OCI-LY7 (cell line): ENCODE data around the gene EPHB3. TPM values are rescaled to one million over a fixed set of nuclear protein-coding genes. Genes with fewer than 3 reads are reported as not detected.

Experiments used
- BruUV-seq: library from RNA; stranded (reverse); fragments of 400-500 nt; replicated peaks from 2 replicates; lab custom pipeline; 2021; lab: Mats Ljungman, UMichigan
- CTCF ChIA-PET: fragments of 300-600 bp; sonication (Branson Sonifier 250); formaldehyde crosslinking; loops from one replicate; lab custom pipeline; 2022; ENCODE audit warnings: antibody characterized with exemption; ENCODE audit not compliant: unreplicated experiment; lab: Charles Lee
- POLR2A ChIA-PET: fragments of 300-600 bp; sonication (Branson Sonifier 250); formaldehyde crosslinking; loops from one replicate; lab custom pipeline; 2022; ENCODE audit warnings: antibody characterized with exemption; lab: Charles Lee
- DNase-seq: peaks from one replicate; pipeline ENCODE4 v3.0.0-alpha.2; 2015; ENCODE audit warnings: low spot score
- H2AFZ ChIP-seq: fragments of 200-600 bp; sonication (generic), shearing (Covaris generic); 2 replicates; pipeline ENCODE4 v1.6.1; 2014; ENCODE audit warnings: mild to moderate bottlenecking, antibody characterized with exemption, low read length, moderate library complexity
- H3K27ac ChIP-seq: fragments of 200-600 bp; sonication (generic); 2 replicates; pipeline ENCODE4 v1.5.1; 2014; ENCODE audit warnings: mixed run types, low read depth, mild to moderate bottlenecking, moderate library complexity, low read length, inconsistent platforms; ENCODE audit not compliant: poor library complexity, severe bottlenecking
- H3K36me3 ChIP-seq: fragments of 200-600 bp; sonication (generic); 2 replicates; pipeline ENCODE4 v1.6.1; 2014; ENCODE audit warnings: mild to moderate bottlenecking, antibody characterized with exemption, low read length, moderate library complexity, mixed read lengths; ENCODE audit not compliant: insufficient read depth
- H3K4me1 ChIP-seq: fragments of 200-600 bp; sonication (generic); 2 replicates; pipeline ENCODE4 v1.5.1; 2014; ENCODE audit warnings: mild to moderate bottlenecking, low read length; ENCODE audit not compliant: insufficient read depth, poor library complexity, severe bottlenecking
- H3K4me2 ChIP-seq: fragments of 200-600 bp; sonication (generic); 2 replicates; pipeline ENCODE4 v1.6.1; 2014; ENCODE audit warnings: mild to moderate bottlenecking, low read length
- H3K4me3 ChIP-seq: fragments of 200-600 bp; sonication (generic); 2 replicates; pipeline ENCODE4 v1.5.1; 2014; ENCODE audit warnings: mild to moderate bottlenecking, low read depth, low read length; ENCODE audit not compliant: poor library complexity, severe bottlenecking
- H3K79me2 ChIP-seq: fragments of 200-600 bp; sonication (generic); 2 replicates; pipeline ENCODE4 v1.6.1; 2016; ENCODE audit warnings: low read depth, mild to moderate bottlenecking, low read length, moderate library complexity, mixed read lengths; ENCODE audit not compliant: insufficient read depth
- H3K9me2 ChIP-seq: fragments of 200-600 bp; sonication (generic); 2 replicates; pipeline ENCODE4 v1.6.1; 2016; ENCODE audit warnings: mild to moderate bottlenecking, low read length, mixed read lengths; ENCODE audit not compliant: insufficient read depth
- H3K9me3 ChIP-seq: fragments of 200-600 bp; sonication (generic); 2 replicates; pipeline ENCODE4 v1.6.1; 2014; ENCODE audit warnings: mild to moderate bottlenecking, mixed run types, low read length, mixed read lengths
- H4K20me1 ChIP-seq: fragments of 200-600 bp; sonication (generic); 2 replicates; pipeline ENCODE4 v1.6.1; 2014; ENCODE audit warnings: mild to moderate bottlenecking, antibody characterized with exemption, low read length, moderate library complexity, mixed read lengths; ENCODE audit not compliant: insufficient read depth
- EZH2phosphoT487 ChIP-seq: fragments of 200-600 bp; sonication (generic); IDR thresholded peaks from 2 replicates; pipeline ENCODE4 v1.6.1; 2018; ENCODE audit warnings: low read depth, borderline replicate concordance, mild to moderate bottlenecking, mixed run types, antibody characterized with exemption, low read length, moderate library complexity, mixed read lengths
- intact Hi-C: fragments of 100-400 bp; cut with micrococcal nuclease; formaldehyde crosslinking; loops from one replicate; pipeline ENCODE4 v1.10.0; 2022; ENCODE audit not compliant: unreplicated experiment
- total RNA-seq, 2 experiments: library from RNA; depleted of rRNA in 1 of 2; stranded (reverse); fragments of >200 nt in 1 of 2; shearing (Covaris generic) in 1 of 2; gene quantifications; 2 replicates each; pipeline ENCODE4 v1.2.3, GENCODE V29; 2014 to 2022
- TF ChIP-seq, protein P1 (sequence below): fragments of 200-600 bp; sonication (generic); conservative IDR thresholded peaks from 2 replicates; pipeline ENCODE4 v1.5.1; 2014; ENCODE audit warnings: mild to moderate bottlenecking, antibody characterized with exemption, low read length, moderate library complexity, mixed read lengths

EPHB3 gene
- total RNA-seq, 2 experiments from 2014 or later: not detected

DNA sequence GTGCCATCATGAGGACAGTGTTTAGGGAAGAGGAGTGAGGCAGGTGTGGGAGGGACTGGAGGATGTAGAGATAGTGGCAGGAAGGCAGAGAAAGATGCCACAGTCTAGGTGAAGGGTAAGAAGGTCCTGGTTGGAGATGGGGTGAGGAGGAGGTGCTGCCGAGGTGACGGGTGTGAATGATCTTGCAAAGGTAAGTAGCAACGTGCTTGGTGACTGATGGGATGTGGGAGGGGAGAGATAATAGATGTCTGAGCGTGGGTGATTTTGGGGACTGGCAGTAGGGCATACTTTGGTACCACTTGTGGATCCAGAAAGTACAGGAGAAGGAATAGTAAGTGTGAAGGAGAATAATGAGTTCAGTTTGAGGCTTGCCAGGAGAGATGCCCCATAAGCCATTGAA is 27.2 kb downstream of the EPHB3 start:
- TF ChIP-seq, protein P1, sequence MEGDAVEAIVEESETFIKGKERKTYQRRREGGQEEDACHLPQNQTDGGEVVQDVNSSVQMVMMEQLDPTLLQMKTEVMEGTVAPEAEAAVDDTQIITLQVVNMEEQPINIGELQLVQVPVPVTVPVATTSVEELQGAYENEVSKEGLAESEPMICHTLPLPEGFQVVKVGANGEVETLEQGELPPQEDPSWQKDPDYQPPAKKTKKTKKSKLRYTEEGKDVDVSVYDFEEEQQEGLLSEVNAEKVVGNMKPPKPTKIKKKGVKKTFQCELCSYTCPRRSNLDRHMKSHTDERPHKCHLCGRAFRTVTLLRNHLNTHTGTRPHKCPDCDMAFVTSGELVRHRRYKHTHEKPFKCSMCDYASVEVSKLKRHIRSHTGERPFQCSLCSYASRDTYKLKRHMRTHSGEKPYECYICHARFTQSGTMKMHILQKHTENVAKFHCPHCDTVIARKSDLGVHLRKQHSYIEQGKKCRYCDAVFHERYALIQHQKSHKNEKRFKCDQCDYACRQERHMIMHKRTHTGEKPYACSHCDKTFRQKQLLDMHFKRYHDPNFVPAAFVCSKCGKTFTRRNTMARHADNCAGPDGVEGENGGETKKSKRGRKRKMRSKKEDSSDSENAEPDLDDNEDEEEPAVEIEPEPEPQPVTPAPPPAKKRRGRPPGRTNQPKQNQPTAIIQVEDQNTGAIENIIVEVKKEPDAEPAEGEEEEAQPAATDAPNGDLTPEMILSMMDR: no peak
- TF ChIP-seq EZH2phosphoT487: no peak
- Histone ChIP-seq H4K20me1 (no peaks in the 10 kb centered on the region; the same call in 1 of the 2 replicates), H2AFZ (no peak overlapping the region), H3K27ac (no peak overlapping the region), H3K9me3 (no peaks in the 10 kb centered on the region), H3K36me3 (no peaks in the 10 kb centered on the region), H3K79me2 (no peaks in the 10 kb centered on the region), H3K4me1 (no peaks in the 10 kb centered on the region), H3K4me2 (no peak overlapping the region), H3K4me3 (no peak overlapping the region), H3K9me2 (no peaks in the 10 kb centered on the region)
- intact Hi-C loops: no loop called here
- POLR2A ChIA-PET: no interaction called here
- no peak for DNase-seq
- BruUV-seq: no TSS peak
- CTCF ChIA-PET: no interaction called here

DNA sequence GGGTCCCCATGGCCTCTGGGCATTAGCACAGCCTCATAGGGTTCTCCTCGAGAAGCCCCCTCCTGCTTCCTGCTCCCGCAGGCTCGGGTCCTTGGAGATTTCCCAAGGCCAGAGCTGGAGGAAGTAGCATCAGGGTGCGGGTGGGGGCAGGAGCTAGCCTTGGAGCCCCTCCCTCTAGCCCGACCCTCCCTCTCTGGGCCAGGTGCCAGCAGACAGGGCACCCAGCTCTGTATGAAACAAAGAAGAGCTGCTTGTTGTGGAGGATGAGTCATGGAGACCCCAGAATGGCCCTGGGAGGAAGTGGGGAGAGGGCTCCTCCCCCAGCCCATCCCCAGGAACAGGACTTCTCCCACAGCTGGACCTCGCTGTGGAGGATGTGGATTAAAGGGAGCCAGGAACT is 29.2 kb downstream of the EPHB3 start:
- ChIA-PET POLR2A (no interaction called here), CTCF (no interaction called here)
- Histone ChIP-seq H3K4me2 (no peak overlapping the region), H3K36me3 (no peaks in the 10 kb centered on the region), H3K4me3 (no peak overlapping the region), H4K20me1 (no peaks in the 10 kb centered on the region; the same call in 1 of the 2 replicates), H3K4me1 (no peaks in the 10 kb centered on the region), H3K79me2 (no peaks in the 10 kb centered on the region), H3K9me2 (no peaks in the 10 kb centered on the region), H3K27ac (no peak overlapping the region), H2AFZ (no peak overlapping the region), H3K9me3 (no peaks in the 10 kb centered on the region)
- TF ChIP-seq, protein P1: no peak
- TF ChIP-seq EZH2phosphoT487: no peak
- DNase-seq: no peak
- no TSS peak for BruUV-seq
- intact Hi-C loops: no loop called here

DNA sequence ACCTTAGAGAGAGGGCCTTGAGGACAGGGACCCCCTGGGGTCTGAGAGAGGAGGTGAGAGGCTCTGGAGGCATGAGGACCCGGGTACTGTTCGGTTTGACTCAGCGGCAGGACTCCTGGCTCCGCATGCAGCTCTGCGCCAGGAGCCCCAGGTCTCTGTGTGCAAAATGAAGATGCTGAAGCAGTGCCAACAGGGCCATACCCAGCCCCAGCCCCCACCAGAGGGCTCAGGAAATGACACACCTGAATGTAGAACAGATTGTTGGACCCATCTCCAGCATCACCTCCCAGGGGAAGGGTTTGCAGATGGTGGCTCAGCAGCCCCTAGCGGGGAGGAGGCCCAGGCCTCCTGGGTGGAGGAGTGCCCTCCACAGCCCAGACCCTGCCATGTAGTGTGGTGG is 30.2 kb downstream of the EPHB3 start:
- no peaks in the 10 kb centered on the region for H3K9me2 ChIP-seq
- intact Hi-C loops: no loop called here
- BruUV-seq: no TSS peak
- H3K4me3 ChIP-seq: no peak overlapping the region
- H3K4me2 ChIP-seq: no peak overlapping the region
- DNase-seq: no peak
- H4K20me1 ChIP-seq: no peaks in the 10 kb centered on the region; the same call in 1 of the 2 replicates
- H3K36me3 ChIP-seq: no peaks in the 10 kb centered on the region
- no peaks in the 10 kb centered on the region for H3K79me2 ChIP-seq
- no peak overlapping the region for H3K27ac ChIP-seq
- no peak for TF ChIP-seq EZH2phosphoT487
- TF ChIP-seq, protein P1: no peak
- H2AFZ ChIP-seq: no peak overlapping the region
- ChIA-PET POLR2A (no interaction called here), CTCF (no interaction called here)
- H3K4me1 ChIP-seq: no peaks in the 10 kb centered on the region
- H3K9me3 ChIP-seq: no peaks in the 10 kb centered on the region
